Keratinocyte (primary cell): ENCODE measurements around the gene TTPAL. TPM values are rescaled to one million over a fixed set of nuclear protein-coding genes. Genes with fewer than 3 reads are reported as not detected.

ENCODE experiments used
- DNase-seq: peaks from one replicate; pipeline ENCODE4 v3.0.0-alpha.2; 2011; ENCODE audit warnings: low read depth, missing footprints, low spot score
- FAIRE-seq: peaks from 2 replicates; lab custom pipeline; 2011; peaks lifted over from hg19 to GRCh38; lab: Jason Lieb, UNC
- H2AFZ ChIP-seq: 2 replicates; pipeline ENCODE4 v1.6.0; 2012; ENCODE audit warnings: low read length, control low read depth, inconsistent platforms; ENCODE audit not compliant: control insufficient read depth
- H3K27ac ChIP-seq: 2 replicates; pipeline ENCODE4 v1.5.1; 2011; ENCODE audit warnings: low read length; ENCODE audit not compliant: control insufficient read depth, insufficient read depth
- H3K27me3 ChIP-seq: 3 replicates; pipeline ENCODE4 v1.6.0; 2011; ENCODE audit warnings: low read length; ENCODE audit not compliant: control insufficient read depth, insufficient read depth; ENCODE audit errors: extremely low read depth
- H3K36me3 ChIP-seq, 2 experiments: 2 replicates in 1 of 2; 3 replicates in 1 of 2; pipeline ENCODE4 v1.5.1; 2011; ENCODE audit warnings: low read length in 2 of 2, mild to moderate bottlenecking in 1 of 2; ENCODE audit not compliant: control insufficient read depth in 2 of 2, insufficient read depth in 2 of 2; ENCODE audit errors: extremely low read depth in 1 of 2
- H3K4me1 ChIP-seq: 3 replicates; pipeline ENCODE4 v1.5.1; 2011; ENCODE audit warnings: low read length; ENCODE audit not compliant: control insufficient read depth, insufficient read depth; ENCODE audit errors: extremely low read depth
- H3K4me2 ChIP-seq: 3 replicates; pipeline ENCODE4 v1.6.0; 2011; ENCODE audit warnings: low read depth, low read length; ENCODE audit not compliant: control insufficient read depth, insufficient read depth; ENCODE audit errors: extremely low read depth
- H3K4me3 ChIP-seq, 3 experiments: fragments of 200-600 bp in 1 of 3; sonication (generic) in 1 of 3; 2 replicates in 2 of 3; 3 replicates in 1 of 3; pipeline ENCODE4 v1.5.1; 2011 to 2016; ENCODE audit warnings: low read length in 3 of 3, mild to moderate bottlenecking in 3 of 3, control low read depth in 2 of 3, inconsistent platforms in 1 of 3, low read depth in 1 of 3, mixed read lengths in 1 of 3, mixed run types in 1 of 3, moderate library complexity in 1 of 3; ENCODE audit not compliant: control insufficient read depth in 2 of 3, insufficient read depth in 2 of 3; ENCODE audit errors: extremely low read depth in 1 of 3
- H3K79me2 ChIP-seq: 2 replicates; pipeline ENCODE4 v1.6.0; 2012; ENCODE audit warnings: low read length; ENCODE audit not compliant: control insufficient read depth, insufficient read depth
- H3K9ac ChIP-seq: 3 replicates; pipeline ENCODE4 v1.6.0; 2011; ENCODE audit warnings: low read length; ENCODE audit not compliant: control insufficient read depth, insufficient read depth; ENCODE audit errors: extremely low read depth
- H3K9me1 ChIP-seq: 3 replicates; pipeline ENCODE4 v1.6.0; 2011; ENCODE audit warnings: low read length; ENCODE audit not compliant: control insufficient read depth, insufficient read depth; ENCODE audit errors: extremely low read depth
- H3K9me3 ChIP-seq: 2 replicates; pipeline ENCODE4 v1.5.1; 2012; ENCODE audit warnings: low read depth, low read length; ENCODE audit not compliant: control insufficient read depth
- H4K20me1 ChIP-seq: 3 replicates; pipeline ENCODE4 v1.6.0; 2011; ENCODE audit warnings: low read length; ENCODE audit not compliant: control insufficient read depth, insufficient read depth; ENCODE audit errors: extremely low read depth
- EZH2 ChIP-seq: IDR thresholded peaks from one replicate; pipeline ENCODE4 v1.6.1; 2012; ENCODE audit warnings: inconsistent platforms, mild to moderate bottlenecking, low read length, moderate library complexity
- dilution Hi-C: fragments of 300-500 bp; cut with MboI; formaldehyde crosslinking; loops from one replicate; pipeline ENCODE4 v1.7.0; 2020; ENCODE audit warnings: low sequenced_read_pairs; ENCODE audit not compliant: extremely low pct_ligation_motif_present
- polyA plus RNA-seq, 5 experiments: library from polyadenylated mRNA; depleted of rRNA in 3 of 5; stranded (reverse) in 3 of 5; stranded (forward) in 1 of 5; unstranded in 1 of 5; fragments of >200 nt; gene quantifications; 1 replicate in 1 of 5; 2 replicates in 3 of 5; 3 replicates in 1 of 5; pipeline versions ENCODE4 v1.2.1 to v1.2.3, GENCODE V29; 2011 to 2012; ENCODE audit warnings: missing spikeins in 2 of 5, low read depth in 1 of 5, low replicate concordance in 1 of 5
- TF ChIP-seq, protein P1 (sequence below), 3 experiments: IDR thresholded peaks in 1 of 3; conservative IDR thresholded peaks in 1 of 3; optimal IDR thresholded peaks in 1 of 3; 2 replicates in 2 of 3; 3 replicates in 1 of 3; pipeline versions ENCODE3 to v1.5.1; 2011; ENCODE audit warnings: low read length in 3 of 3, mild to moderate bottlenecking in 3 of 3, moderate library complexity in 2 of 3, control low read depth in 1 of 3, inconsistent platforms in 1 of 3; ENCODE audit not compliant: insufficient read depth in 2 of 3; ENCODE audit errors: extremely low read depth in 1 of 3

Gene TTPAL
- polyA plus RNA-seq, 1 donor (not counting 4 experiments of a cell fraction or from before 2014, with no cell fraction given), result 20.0 TPM

DNA sequence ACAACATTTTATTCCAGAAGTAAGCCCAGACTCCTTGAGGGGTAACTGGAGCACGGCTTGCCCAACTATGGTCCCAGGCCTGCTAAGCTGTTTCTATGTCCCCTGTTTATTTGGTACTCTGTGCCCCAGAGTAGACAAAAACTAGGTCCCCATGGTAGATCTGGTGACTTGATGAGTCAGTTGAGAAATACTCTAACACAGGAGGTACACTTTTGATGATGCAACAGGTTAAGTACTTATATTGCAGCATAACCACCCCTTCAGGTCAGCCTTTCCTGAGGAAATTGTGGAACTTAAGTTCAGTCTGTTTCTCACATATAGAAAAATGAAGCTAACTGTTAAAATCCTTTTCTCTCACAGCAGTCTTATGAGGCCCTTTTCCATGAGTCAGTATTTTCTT, 19.6 kb downstream of the TTPAL start:
- Histone ChIP-seq H3K4me2 (peak overlapping the region; percentile 89), H4K20me1 (no peaks in the 10 kb centered on the region), H3K4me3 (no peak overlapping the region), H3K9me1 (no peaks in the 10 kb centered on the region), H3K9ac (peak overlapping the region; percentile 84), H3K79me2 (no peaks in the 10 kb centered on the region), H3K9me3 (no peaks in the 10 kb centered on the region), H3K27me3 (no peaks in the 10 kb centered on the region), H2AFZ (no peak overlapping the region), H3K36me3 (peaks cover 19 to 39% of the 10 kb centered on the region in 2 experiments), H3K27ac (peak overlapping the region; percentile 100), H3K4me1 (peaks cover 39% of the 10 kb centered on the region)
- no peak for TF ChIP-seq EZH2
- TF ChIP-seq, protein P1, sequence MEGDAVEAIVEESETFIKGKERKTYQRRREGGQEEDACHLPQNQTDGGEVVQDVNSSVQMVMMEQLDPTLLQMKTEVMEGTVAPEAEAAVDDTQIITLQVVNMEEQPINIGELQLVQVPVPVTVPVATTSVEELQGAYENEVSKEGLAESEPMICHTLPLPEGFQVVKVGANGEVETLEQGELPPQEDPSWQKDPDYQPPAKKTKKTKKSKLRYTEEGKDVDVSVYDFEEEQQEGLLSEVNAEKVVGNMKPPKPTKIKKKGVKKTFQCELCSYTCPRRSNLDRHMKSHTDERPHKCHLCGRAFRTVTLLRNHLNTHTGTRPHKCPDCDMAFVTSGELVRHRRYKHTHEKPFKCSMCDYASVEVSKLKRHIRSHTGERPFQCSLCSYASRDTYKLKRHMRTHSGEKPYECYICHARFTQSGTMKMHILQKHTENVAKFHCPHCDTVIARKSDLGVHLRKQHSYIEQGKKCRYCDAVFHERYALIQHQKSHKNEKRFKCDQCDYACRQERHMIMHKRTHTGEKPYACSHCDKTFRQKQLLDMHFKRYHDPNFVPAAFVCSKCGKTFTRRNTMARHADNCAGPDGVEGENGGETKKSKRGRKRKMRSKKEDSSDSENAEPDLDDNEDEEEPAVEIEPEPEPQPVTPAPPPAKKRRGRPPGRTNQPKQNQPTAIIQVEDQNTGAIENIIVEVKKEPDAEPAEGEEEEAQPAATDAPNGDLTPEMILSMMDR (optimal IDR thresholded peaks at IDR 0.05 in 1 of 3, IDR thresholded peaks at IDR 0.05 in 1 of 3, conservative IDR thresholded peaks at IDR 0.05 in 1 of 3; ENCODE audit: extremely low read depth in 1 of 3, insufficient read depth in 2 of 3, low read length in 3 of 3), result no peak
- DNase-seq, result peak; percentile 63
- FAIRE-seq, result no peak
- dilution Hi-C loops, result no loop called here

DNA sequence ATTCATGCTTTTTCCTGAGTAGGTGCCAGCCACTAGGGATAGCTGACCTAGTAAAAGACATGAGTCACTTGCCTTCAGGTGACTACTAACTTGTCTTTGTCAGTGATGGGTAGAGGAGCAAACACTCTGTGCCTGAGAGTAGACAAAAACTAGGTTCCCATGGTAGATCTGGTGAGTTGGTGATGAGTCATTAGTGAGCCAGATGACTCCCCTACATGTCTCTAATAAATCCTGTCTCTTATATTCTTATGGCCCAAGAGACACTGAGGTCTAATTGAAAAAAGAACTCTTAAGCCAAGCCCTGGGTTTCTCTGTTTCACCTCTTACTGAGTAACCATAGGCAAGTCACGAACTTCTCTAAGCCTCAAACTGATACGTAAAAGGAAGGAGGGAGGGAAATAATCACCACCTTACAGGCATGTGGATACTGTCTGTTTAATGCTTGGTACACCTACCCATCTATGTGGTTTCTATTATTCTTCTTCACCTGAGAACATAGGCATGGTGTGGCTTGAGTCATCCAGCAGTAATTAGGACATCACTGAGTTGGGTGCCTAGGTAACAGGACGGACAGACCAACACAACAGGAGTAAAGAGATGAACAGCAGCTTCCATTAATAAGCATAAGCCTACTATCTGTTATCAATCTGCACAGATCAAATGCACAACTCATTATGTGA, 20.3 kb downstream of the TTPAL start:
- no peak for TF ChIP-seq EZH2
- TF ChIP-seq, protein P1 (optimal IDR thresholded peaks at IDR 0.05 in 1 of 3, IDR thresholded peaks at IDR 0.05 in 1 of 3, conservative IDR thresholded peaks at IDR 0.05 in 1 of 3; ENCODE audit: extremely low read depth in 1 of 3, insufficient read depth in 2 of 3, low read length in 3 of 3), result no peak
- Histone ChIP-seq H3K4me1 (peaks cover 39% of the 10 kb centered on the region), H3K9me3 (no peaks in the 10 kb centered on the region), H3K4me2 (peak overlapping the region; percentile 89), H3K4me3 (peak overlapping the region in 1 of 3 experiments; percentile 11), H3K27me3 (no peaks in the 10 kb centered on the region), H3K27ac (peak overlapping the region; percentile 100), H2AFZ (no peak overlapping the region), H3K9ac (peak overlapping the region; percentile 84), H3K79me2 (no peaks in the 10 kb centered on the region), H3K9me1 (no peaks in the 10 kb centered on the region), H4K20me1 (no peaks in the 10 kb centered on the region), H3K36me3 (peaks cover 25 to 44% of the 10 kb centered on the region in 2 experiments)
- FAIRE-seq (peak; percentile 91), DNase-seq (peak; percentile 98)
- dilution Hi-C loops, result no loop called here
